LNCaP clone FGC (cell line): ENCODE data around the gene SPNS2.

Source experiments
- DNase-seq: peaks from one replicate; pipeline ENCODE4 v3.0.0-alpha.2; 2011; ENCODE audit warnings: low read depth
- H3K4me3 ChIP-seq: 2 replicates; pipeline ENCODE4 v1.5.1; 2011; ENCODE audit warnings: mild to moderate bottlenecking, low read depth, low read length, control low read depth
- TF ChIP-seq, protein P1 (sequence below): IDR thresholded peaks from 2 replicates; pipeline ENCODE4 v1.5.1; 2012; ENCODE audit warnings: mild to moderate bottlenecking; ENCODE audit not compliant: control insufficient read depth, insufficient read depth; ENCODE audit errors: extremely low read depth

SPNS2 gene

DNA sequence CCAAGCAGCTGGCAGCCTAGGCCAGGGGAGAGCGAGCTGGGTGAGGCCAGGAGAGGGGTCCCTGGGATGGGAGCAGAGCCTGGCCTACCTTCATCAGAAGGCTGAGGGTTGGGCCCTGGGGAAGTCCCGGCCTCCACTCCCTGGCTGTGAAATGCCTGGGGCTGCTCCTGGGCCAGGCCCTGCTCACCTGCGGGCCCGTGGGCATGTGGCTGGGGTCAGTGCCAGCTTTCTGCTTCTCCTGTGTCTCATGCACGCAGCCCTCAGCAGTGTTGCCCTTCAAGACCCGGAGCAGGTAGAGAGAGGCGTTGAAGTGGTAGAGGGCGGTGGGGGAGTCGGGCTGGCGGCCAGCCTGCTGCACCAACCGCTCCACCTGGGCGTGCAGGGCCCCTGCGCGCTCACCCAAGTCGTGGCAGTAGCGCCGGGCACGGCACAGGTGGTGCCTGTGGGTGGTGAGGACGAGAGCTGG is 44.1 kb downstream of the SPNS2 start:
- H3K4me3 ChIP-seq = no peak overlapping the region
- DNase-seq = no peak
- TF ChIP-seq, protein P1, sequence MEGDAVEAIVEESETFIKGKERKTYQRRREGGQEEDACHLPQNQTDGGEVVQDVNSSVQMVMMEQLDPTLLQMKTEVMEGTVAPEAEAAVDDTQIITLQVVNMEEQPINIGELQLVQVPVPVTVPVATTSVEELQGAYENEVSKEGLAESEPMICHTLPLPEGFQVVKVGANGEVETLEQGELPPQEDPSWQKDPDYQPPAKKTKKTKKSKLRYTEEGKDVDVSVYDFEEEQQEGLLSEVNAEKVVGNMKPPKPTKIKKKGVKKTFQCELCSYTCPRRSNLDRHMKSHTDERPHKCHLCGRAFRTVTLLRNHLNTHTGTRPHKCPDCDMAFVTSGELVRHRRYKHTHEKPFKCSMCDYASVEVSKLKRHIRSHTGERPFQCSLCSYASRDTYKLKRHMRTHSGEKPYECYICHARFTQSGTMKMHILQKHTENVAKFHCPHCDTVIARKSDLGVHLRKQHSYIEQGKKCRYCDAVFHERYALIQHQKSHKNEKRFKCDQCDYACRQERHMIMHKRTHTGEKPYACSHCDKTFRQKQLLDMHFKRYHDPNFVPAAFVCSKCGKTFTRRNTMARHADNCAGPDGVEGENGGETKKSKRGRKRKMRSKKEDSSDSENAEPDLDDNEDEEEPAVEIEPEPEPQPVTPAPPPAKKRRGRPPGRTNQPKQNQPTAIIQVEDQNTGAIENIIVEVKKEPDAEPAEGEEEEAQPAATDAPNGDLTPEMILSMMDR = no peak

DNA sequence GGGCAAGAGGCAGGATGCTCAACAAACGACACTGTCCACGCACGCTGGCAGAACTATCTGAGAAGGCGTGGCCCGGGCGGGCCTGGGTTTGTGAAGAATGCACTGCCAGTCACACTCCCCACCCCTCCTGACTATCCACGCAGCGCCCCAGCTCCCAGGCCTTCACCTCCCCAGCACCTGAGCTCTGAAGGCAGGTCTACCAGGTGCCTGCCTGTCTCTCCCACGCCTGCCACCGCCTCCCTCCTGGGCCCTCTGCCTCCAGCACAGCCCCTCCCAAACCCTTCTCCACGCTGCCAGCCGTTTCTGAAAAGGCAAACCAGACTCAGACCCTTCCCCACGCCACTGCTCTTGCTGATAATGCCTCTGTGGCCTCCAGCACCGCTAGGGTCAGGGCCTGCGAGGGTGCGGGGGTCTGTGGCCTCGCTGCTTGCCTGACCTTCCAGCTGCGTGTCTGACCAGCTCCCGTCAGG is 44.9 kb downstream of the SPNS2 start:
- TF ChIP-seq, protein P1 = no peak
- H3K4me3 ChIP-seq = no peak overlapping the region
- DNase-seq = no peak

DNA sequence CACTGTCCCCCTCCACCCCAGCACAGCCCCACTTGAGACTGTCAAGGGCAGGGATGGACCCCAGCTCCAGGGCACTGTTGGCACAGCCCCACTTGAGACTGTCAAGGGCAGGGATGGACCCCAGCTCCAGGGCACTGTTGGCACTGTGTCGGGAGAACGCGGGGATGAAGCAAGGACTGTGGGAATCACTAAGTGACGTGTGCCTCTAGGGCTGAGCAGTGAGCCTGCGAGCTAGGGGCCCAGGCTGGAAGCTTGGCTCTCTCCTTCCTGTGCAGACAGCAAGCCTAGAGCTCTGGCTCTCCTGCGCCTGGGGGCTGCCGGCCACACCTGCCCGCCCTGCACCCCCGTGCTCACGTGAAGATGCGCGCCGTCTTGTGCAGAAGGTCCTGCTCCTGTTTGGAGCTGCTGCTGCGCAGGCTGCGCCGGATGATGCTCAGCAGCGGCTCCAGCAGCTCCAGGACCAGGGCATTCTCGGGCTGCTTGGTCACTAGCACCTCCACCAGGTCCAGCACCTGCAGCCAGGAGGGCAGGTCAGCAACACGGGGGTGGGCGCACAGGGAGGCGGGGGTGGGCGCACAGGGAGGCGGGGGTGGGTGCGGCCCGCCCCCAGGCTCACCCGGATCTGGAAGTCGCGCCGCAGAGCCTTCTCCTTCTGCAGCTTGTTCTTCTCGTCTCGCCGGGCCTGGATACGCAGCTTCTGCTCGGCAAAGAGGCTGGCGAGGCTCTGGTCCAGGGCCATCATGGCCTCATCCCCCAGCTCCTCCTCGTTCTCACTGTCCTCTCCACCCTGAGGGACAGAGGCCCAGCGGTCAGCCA is 45.7 kb downstream of the SPNS2 start:
- H3K4me3 ChIP-seq = no peak overlapping the region
- TF ChIP-seq, protein P1 = no peak
- DNase-seq = no peak

DNA sequence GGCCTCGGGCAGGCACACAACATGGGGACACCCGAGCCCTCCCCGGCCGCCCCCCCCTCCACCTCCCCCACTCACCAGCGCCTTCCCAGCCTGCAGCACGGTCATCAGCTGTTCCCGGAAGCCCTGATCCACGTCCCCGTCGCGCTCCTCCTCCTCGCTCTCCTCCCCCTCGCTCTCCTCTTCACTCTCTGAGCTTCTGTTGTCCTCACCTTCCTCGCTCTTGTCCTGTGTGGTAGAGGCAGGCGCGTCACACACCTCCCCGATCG is 46.2 kb downstream of the SPNS2 start:
- TF ChIP-seq, protein P1 = no peak
- no peak overlapping the region for H3K4me3 ChIP-seq
- DNase-seq = no peak

DNA sequence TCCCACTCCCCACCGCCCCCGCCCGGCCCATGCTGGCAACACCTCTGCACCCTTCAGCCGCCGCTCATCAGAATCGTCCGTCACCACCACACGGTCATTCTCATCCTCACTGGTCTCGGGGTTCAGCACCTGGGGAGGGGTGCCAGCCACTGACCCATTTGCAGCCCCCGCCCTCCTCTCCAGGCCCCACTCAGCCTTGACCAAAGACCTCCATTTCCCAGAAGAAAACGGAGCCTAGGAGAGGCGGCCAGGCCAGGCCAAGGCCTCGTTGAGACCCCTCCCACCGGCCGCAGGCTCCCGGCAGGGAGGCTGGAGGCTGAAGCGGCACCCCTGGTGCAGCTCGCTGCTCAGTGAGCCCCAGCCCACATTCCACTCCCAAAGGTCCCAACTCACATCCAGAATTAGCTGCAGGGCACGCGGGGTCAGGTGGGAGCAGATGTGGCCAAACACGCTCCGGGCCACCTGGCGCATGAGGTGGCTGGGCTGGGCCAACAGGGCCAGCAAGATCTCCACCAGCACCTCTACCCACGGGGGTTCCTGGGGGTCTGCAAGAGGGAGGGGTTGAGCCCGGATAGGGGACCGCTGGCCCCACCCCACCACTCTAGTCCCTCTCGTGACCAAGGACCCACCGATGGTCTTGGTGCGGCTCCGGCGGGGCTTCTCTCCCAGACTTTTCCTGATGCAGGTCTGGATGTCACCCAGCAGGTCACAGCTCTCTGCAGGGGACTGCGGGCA is 46.7 kb downstream of the SPNS2 start:
- no peak for DNase-seq
- TF ChIP-seq, protein P1 = no peak
- H3K4me3 ChIP-seq = no peak overlapping the region

DNA sequence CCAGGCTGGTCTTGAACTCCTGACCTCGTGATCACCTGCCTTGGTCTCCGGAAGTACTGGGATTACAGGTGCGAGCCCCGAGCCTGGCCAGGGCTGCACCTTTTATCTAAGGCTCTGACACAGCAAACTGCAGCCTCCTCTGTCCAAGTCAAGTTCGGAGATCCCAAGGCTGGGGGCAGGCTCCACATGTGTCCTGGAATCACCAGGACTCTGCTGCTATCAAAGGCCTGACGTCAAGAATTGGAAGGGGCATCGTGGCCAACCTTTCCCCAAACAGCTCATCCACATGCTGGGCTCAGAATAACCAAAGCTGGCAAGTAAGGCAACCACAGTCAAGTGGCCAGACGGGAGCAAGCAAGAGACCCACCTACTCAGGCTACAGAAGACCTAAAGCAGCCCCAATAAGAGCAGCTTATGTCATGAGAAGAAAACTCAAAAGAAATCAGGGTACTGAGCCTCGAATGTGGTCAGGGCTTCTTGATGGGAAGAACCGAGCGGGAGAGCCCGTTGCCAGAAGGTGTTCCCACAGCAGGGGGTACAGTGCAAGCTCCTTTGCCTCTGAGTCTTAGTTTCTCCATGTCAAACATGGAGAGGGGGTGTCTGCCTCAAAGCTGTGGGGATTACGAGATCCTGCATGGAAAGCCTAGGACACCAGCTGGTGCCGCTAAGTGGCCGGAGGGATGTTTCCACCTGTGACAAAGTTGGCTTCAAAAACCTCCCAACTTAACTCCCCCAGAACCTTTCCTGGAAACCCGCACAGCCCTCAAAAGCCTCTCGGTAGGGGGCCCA is 48.6 kb downstream of the SPNS2 start:
- DNase-seq = no peak
- TF ChIP-seq, protein P1 = no peak
- no peak overlapping the region for H3K4me3 ChIP-seq
